Vagina (tissue), 2 donors: Measurements from ENCODE around the gene HP. TPM values are rescaled to one million over a fixed set of nuclear protein-coding genes. Genes with fewer than 3 reads are reported as not detected.

Experiments used
- DNase-seq, 2 donors: peaks; one replicate each; pipeline ENCODE4 v3.0.0-alpha.2; 2017; ENCODE audit errors: extremely low spot score in 2 of 2
- H3K27ac ChIP-seq: fragments of 200-600 bp; sonication (generic); one replicate; pipeline ENCODE4 v1.5.1; 2019
- H3K27me3 ChIP-seq: fragments of 200-600 bp; sonication (generic); one replicate; pipeline ENCODE4 v1.5.1; 2019
- H3K36me3 ChIP-seq, 2 donors: fragments of 200-600 bp; sonication (generic); one replicate each; pipeline ENCODE4 v1.5.1; 2017 to 2019
- H3K4me1 ChIP-seq: fragments of 200-600 bp; sonication (generic); one replicate; pipeline ENCODE4 v1.5.1; 2019
- H3K4me3 ChIP-seq, 2 donors: fragments of 200-600 bp; sonication (generic); 1 replicate in 1 of 2; 2 replicates in 1 of 2; pipeline ENCODE4 v1.5.1; 2016 to 2019
- H3K9me3 ChIP-seq: fragments of 200-600 bp; sonication (generic); one replicate; pipeline ENCODE4 v1.5.1; 2019
- POLR2A ChIP-seq, 2 donors: fragments of 450-650 bp; IDR thresholded peaks; one replicate each; pipeline ENCODE4 v1.6.1; 2017; ENCODE audit warnings: antibody characterized with exemption in 2 of 2, mild to moderate bottlenecking in 2 of 2, moderate library complexity in 2 of 2
- POLR2AphosphoS5 ChIP-seq, 2 donors: sonication (generic); formaldehyde crosslinking; IDR thresholded peaks; one replicate each; pipeline ENCODE4 v1.9.0; 2017; ENCODE audit warnings: antibody characterized with exemption in 2 of 2, mild to moderate bottlenecking in 2 of 2, low read depth in 1 of 2; ENCODE audit not compliant: insufficient read depth in 1 of 2
- intact Hi-C: fragments of 100-400 bp; cut with DNase I; formaldehyde crosslinking; loops from one replicate; pipeline ENCODE4 v1.15.1; 2023
- total RNA-seq: library from RNA; depleted of rRNA; stranded (reverse); fragments of >200 nt; gene quantifications from one replicate; pipeline ENCODE4 v1.2.3, GENCODE V29; 2016
- TF ChIP-seq, protein P1 (sequence below), 3 experiments: fragments of 450-650 bp in 2 of 3; fragments of 200-600 bp in 1 of 3; sonication (generic) in 1 of 3; IDR thresholded peaks; one replicate each; pipeline ENCODE4 v1.5.1; 2017 to 2019; ENCODE audit warnings: antibody characterized with exemption in 3 of 3, mild to moderate bottlenecking in 2 of 3, moderate library complexity in 2 of 3

HP gene
- total RNA-seq, 1 donor from 2014 or later, result 4.7 TPM

DNA sequence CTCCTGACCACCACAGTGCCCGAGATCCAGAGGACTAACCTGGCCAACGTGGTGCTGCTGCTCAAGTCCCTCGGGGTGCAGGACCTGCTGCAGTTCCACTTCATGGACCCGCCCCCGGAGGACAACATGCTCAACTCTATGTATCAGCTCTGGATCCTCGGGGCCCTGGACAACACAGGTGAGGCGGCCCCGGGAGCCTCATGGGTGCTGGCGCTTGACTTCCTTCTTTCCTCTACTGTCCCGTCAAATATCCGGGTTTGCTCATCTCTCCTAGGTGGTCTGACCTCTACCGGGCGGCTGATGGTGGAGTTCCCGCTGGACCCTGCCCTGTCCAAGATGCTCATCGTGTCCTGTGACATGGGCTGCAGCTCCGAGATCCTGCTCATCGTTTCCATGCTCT lies 53.1 kb downstream of the HP start:
- intact Hi-C loops, result no loop called here
- Histone ChIP-seq H3K27me3 (no peaks in the 10 kb centered on the region), H3K36me3 (peaks cover 9 to 100% of the 10 kb centered on the region in 2 donors), H3K9me3 (no peaks in the 10 kb centered on the region), H3K27ac (no peak overlapping the region), H3K4me3 (no peak overlapping the region), H3K4me1 (no peaks in the 10 kb centered on the region)
- TF ChIP-seq, protein P1, sequence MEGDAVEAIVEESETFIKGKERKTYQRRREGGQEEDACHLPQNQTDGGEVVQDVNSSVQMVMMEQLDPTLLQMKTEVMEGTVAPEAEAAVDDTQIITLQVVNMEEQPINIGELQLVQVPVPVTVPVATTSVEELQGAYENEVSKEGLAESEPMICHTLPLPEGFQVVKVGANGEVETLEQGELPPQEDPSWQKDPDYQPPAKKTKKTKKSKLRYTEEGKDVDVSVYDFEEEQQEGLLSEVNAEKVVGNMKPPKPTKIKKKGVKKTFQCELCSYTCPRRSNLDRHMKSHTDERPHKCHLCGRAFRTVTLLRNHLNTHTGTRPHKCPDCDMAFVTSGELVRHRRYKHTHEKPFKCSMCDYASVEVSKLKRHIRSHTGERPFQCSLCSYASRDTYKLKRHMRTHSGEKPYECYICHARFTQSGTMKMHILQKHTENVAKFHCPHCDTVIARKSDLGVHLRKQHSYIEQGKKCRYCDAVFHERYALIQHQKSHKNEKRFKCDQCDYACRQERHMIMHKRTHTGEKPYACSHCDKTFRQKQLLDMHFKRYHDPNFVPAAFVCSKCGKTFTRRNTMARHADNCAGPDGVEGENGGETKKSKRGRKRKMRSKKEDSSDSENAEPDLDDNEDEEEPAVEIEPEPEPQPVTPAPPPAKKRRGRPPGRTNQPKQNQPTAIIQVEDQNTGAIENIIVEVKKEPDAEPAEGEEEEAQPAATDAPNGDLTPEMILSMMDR (IDR thresholded peaks at IDR 0.05), result no peak
- TF ChIP-seq POLR2A (IDR thresholded peaks at IDR 0.05), result no peak
- TF ChIP-seq POLR2AphosphoS5 (IDR thresholded peaks at IDR 0.05; ENCODE audit: insufficient read depth in 1 of 2, low read depth in 1 of 2), result no peak
- peak in 1 of 2 donors; percentile 84 for DNase-seq

DNA sequence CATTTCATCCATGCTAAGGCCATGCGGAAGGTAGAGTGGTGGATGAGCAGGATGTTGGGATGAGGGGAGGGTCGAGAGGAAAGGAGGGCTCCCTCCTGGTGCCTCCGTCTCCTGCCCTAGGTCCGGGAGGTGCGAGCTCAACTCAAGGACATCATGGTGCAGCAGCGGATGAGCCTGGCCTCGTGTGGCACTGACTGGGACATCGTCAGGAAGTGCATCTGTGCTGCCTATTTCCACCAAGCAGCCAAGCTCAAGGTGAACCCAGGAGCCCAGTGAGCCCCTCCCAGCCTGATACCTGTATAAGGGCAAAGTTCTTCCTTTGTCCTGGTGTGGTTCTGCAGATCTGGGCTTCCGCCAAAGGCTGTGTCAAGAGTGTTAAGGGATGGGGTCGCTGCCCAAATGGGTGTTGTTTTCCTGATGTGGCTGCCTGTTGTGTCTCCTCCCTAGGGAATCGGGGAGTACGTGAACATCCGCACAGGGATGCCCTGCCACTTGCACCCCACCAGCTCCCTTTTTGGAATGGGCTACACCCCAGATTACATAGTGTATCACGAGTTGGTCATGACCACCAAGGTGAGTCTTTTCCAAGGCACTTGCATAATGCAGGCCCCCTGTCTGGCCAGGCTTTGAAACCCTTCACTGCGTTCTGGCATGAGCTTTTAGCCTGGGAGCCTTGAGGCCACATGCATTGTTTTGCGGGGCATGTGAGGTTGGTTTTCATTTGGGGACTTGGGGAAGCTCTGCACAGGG lies 54.2 kb downstream of the HP start:
- H3K9me3 ChIP-seq, result no peaks in the 10 kb centered on the region
- H3K27me3 ChIP-seq, result no peaks in the 10 kb centered on the region
- H3K4me1 ChIP-seq, result no peaks in the 10 kb centered on the region
- no peak for TF ChIP-seq POLR2AphosphoS5 (IDR thresholded peaks at IDR 0.05; ENCODE audit: insufficient read depth in 1 of 2, low read depth in 1 of 2)
- TF ChIP-seq POLR2A (IDR thresholded peaks at IDR 0.05), result no peak
- TF ChIP-seq, protein P1 (IDR thresholded peaks at IDR 0.05), result no peak
- no peak overlapping the region for H3K27ac ChIP-seq
- intact Hi-C loops, result no loop called here
- H3K36me3 ChIP-seq, result peaks cover 9 to 98% of the 10 kb centered on the region in 2 donors
- DNase-seq, result peak in 1 of 2 donors; percentile 77
- no peak overlapping the region for H3K4me3 ChIP-seq

DNA sequence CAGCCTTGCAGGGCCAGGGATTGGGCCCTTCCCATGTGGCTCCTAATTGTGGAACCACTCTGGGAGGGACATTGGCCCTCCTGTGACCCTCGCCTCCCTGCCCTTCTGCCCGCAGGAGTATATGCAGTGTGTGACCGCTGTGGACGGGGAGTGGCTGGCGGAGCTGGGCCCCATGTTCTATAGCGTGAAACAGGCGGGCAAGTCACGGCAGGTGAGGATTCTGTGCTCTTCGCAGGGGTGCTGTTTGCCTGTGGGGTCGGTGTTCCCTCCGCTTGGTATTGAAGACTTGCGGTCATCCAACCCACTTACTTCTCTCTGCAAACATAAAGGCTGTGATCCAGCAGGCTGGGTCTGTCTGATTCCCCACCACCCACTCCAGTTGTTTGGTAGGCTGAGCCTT lies 55.0 kb downstream of the HP start:
- H3K9me3 ChIP-seq, result no peaks in the 10 kb centered on the region
- DNase-seq, result peak in 1 of 2 donors; percentile 74
- peaks cover 9 to 90% of the 10 kb centered on the region in 2 donors for H3K36me3 ChIP-seq
- no peak overlapping the region for H3K4me3 ChIP-seq
- TF ChIP-seq POLR2A (IDR thresholded peaks at IDR 0.05), result no peak
- H3K27me3 ChIP-seq, result no peaks in the 10 kb centered on the region
- no peak overlapping the region for H3K27ac ChIP-seq
- intact Hi-C loops, result no loop called here
- H3K4me1 ChIP-seq, result no peaks in the 10 kb centered on the region

DNA sequence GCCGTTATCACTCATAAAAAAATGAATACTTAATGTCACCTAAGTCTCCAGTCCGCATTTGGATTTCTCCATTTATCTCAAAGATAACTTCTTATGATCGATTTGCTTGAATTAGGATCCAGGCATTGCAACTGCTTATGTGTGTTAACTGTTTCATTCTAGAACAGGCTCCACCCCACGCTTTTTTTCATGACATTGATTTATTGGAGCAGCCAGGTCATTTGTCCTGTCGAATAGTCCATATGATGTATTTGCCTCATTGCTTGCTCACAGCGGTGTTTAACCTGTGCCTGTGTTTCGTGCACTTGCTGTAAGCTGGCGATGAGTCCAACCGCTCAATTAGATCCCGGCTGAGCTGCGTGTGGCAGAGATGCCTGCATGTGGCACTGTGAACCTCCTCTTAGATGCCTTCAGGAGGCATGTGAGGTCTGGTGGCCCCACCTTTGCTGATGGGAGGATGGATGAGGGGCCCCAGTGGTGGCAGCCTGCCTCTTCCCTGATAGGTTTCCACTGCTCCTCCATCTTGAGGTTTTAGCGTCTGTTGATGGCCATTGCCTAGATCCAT lies 55.7 kb downstream of the HP start:
- Histone ChIP-seq H3K36me3 (peaks cover 9 to 83% of the 10 kb centered on the region in 2 donors), H3K27ac (no peak overlapping the region), H3K4me3 (no peak overlapping the region), H3K27me3 (no peaks in the 10 kb centered on the region), H3K9me3 (no peaks in the 10 kb centered on the region), H3K4me1 (no peaks in the 10 kb centered on the region)
- peak in 1 of 2 donors; percentile 84 for DNase-seq
- no peak for TF ChIP-seq POLR2A (IDR thresholded peaks at IDR 0.05)
- TF ChIP-seq POLR2AphosphoS5 (IDR thresholded peaks at IDR 0.05; ENCODE audit: insufficient read depth in 1 of 2, low read depth in 1 of 2), result no peak
- intact Hi-C loops, result no loop called here

Other genes starting within 250 kb of the HP start
- gene AP1G1, start 245.7 kb upstream of the HP start, total RNA-seq, result 116 TPM
- gene ATXN1L, start 208.5 kb upstream of the HP start, total RNA-seq, result 15.0 TPM
- gene ZNF821, start 170.3 kb upstream of the HP start, total RNA-seq, result 8.8 TPM
- gene IST1, start 159.0 kb upstream of the HP start, total RNA-seq, result 159 TPM
- gene PKD1L3, start 54.1 kb upstream of the HP start, total RNA-seq, result not detected
- 4.2 TPM for gene DHODH, start 45.8 kb upstream of the HP start, total RNA-seq
- 1.7 TPM for gene HPR, start 8.7 kb downstream of the HP start, total RNA-seq
- gene TXNL4B, start 39.1 kb downstream of the HP start, total RNA-seq, result 12.5 TPM
- 54.8 TPM for gene DHX38, start 39.3 kb downstream of the HP start, total RNA-seq
- gene PMFBP1, start 117.7 kb downstream of the HP start, total RNA-seq, result not detected